ENCODE data around the gene RNF19B. TPM values are rescaled to one million over a fixed set of nuclear protein-coding genes. Genes with fewer than 3 reads are reported as not detected.
"Not testable (repeated sequence)": the region's sequence is repeated elsewhere in the genome, so short reads cannot be mapped to it uniquely, and the experiment has no call there.

The RNF19B gene
- total RNA-seq, 1 donor from 2014 or later, result 20.1 TPM

DNA sequence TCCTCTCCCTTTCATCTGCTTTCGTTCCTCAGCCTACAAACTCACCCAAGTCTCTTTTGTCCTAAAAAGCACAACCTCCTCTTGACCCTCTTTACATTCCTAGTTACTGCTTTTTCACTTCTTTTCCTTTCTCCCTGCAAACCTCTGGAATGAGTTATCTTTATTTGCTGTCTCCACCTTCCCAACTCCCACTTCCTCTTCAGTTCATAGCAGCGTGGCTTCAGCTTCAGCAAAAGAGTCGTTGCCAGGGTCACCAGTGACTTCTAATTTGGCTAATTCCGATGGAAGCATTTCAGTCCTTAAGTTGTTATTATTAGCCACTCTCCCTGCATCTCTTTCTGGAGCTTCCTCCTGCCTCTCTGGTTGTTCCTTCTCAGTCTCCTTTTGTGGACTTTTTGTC lies 57.2 kb downstream of the RNF19B start:
- no peak for DNase-seq (ENCODE audit: extremely low spot score, unreplicated experiment)
- no peak overlapping the region for H3K27ac Mint-ChIP-seq
- H3K36me3 Mint-ChIP-seq, result no peaks in the 10 kb centered on the region
- no peak overlapping the region for H3K4me3 Mint-ChIP-seq
- H3K27me3 Mint-ChIP-seq, result peaks cover 15% of the 10 kb centered on the region
- TF ChIP-seq, protein P1, sequence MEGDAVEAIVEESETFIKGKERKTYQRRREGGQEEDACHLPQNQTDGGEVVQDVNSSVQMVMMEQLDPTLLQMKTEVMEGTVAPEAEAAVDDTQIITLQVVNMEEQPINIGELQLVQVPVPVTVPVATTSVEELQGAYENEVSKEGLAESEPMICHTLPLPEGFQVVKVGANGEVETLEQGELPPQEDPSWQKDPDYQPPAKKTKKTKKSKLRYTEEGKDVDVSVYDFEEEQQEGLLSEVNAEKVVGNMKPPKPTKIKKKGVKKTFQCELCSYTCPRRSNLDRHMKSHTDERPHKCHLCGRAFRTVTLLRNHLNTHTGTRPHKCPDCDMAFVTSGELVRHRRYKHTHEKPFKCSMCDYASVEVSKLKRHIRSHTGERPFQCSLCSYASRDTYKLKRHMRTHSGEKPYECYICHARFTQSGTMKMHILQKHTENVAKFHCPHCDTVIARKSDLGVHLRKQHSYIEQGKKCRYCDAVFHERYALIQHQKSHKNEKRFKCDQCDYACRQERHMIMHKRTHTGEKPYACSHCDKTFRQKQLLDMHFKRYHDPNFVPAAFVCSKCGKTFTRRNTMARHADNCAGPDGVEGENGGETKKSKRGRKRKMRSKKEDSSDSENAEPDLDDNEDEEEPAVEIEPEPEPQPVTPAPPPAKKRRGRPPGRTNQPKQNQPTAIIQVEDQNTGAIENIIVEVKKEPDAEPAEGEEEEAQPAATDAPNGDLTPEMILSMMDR (conservative IDR thresholded peaks at IDR 0.05), result no peak
- no peaks in the 10 kb centered on the region for H3K4me1 Mint-ChIP-seq (ENCODE audit: unreplicated experiment)
- H3K9me3 Mint-ChIP-seq, result no peaks in the 10 kb centered on the region

DNA sequence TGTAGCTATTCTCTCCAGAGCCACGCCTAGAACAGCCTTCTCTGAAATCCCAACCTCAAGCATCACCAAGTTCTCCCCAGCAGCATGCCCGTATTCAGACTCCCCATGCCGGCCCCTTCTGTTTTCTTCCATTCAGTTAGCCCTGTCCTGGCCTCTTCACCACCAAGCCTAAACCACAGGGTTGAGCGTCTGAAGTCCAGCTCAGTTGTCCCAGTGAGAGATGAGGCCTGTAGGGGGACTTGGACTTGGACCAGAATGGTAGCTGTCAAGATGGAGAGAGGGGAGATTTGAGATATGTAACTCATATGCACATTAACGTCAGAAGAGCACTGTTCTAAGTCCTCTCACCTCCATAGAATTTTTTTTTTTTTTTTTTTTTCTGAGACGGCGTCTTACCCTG lies 58.0 kb downstream of the RNF19B start:
- H3K9me3 Mint-ChIP-seq, result no peaks in the 10 kb centered on the region
- no peak for DNase-seq (ENCODE audit: extremely low spot score, unreplicated experiment)
- no peaks in the 10 kb centered on the region for H3K4me1 Mint-ChIP-seq (ENCODE audit: unreplicated experiment)
- H3K36me3 Mint-ChIP-seq, result no peaks in the 10 kb centered on the region
- no peak overlapping the region for H3K4me3 Mint-ChIP-seq
- TF ChIP-seq, protein P1 (conservative IDR thresholded peaks at IDR 0.05), result no peak
- peaks cover 23% of the 10 kb centered on the region for H3K27me3 Mint-ChIP-seq
- H3K27ac Mint-ChIP-seq, result no peak overlapping the region

DNA sequence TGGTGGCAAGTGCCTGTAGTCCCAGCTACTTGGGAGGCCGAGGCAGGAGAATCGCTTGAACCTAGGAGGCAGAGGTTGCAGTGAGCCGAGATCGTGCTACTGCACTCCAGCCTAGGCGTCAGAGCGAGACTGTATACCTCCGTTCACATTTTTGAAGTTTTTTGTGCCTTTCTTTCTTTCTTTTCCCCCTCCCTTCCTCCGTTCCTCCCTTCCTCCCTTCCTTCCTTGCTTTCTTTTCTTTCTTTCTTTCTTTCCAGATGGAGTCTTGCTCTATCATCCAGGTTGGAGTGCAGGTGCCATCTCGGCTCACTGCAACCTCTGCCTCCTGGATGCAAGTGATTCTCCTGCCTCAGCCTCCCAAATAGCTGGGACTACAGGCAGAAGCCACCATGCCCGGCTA lies 59.0 kb downstream of the RNF19B start:
- H3K27me3 Mint-ChIP-seq, result peaks cover 28% of the 10 kb centered on the region
- H3K36me3 Mint-ChIP-seq; H3K4me1 Mint-ChIP-seq (ENCODE audit: unreplicated experiment); H3K27ac Mint-ChIP-seq; H3K9me3 Mint-ChIP-seq; DNase-seq (ENCODE audit: extremely low spot score, unreplicated experiment); H3K4me3 Mint-ChIP-seq: not testable (repeated sequence)

DNA sequence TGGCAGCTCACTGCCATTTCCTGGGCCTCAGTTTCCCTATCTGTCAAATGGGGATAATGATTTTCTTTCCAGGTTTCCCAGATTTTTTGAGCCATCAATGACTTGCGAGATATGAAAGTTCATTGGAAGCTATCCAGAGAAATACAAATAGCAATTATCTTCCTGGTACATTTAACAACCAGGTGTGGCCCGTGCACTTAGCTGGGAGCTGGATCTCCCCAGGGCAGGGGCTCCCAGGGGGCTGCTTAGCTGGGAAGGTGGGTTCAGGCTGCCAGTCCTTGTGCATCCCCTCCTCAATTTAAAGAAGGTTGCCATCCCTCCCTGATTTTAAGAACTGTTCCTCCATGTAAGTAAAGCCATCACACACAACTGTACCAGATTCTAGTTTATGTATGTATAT lies 59.8 kb downstream of the RNF19B start:
- DNase-seq (ENCODE audit: extremely low spot score, unreplicated experiment), result no peak
- no peaks in the 10 kb centered on the region for H3K9me3 Mint-ChIP-seq
- TF ChIP-seq, protein P1 (conservative IDR thresholded peaks at IDR 0.05), result no peak
- peaks cover 36% of the 10 kb centered on the region for H3K27me3 Mint-ChIP-seq
- H3K36me3 Mint-ChIP-seq, result no peaks in the 10 kb centered on the region
- H3K27ac Mint-ChIP-seq, result no peak overlapping the region
- H3K4me1 Mint-ChIP-seq (ENCODE audit: unreplicated experiment), result no peaks in the 10 kb centered on the region
- H3K4me3 Mint-ChIP-seq, result no peak overlapping the region

DNA sequence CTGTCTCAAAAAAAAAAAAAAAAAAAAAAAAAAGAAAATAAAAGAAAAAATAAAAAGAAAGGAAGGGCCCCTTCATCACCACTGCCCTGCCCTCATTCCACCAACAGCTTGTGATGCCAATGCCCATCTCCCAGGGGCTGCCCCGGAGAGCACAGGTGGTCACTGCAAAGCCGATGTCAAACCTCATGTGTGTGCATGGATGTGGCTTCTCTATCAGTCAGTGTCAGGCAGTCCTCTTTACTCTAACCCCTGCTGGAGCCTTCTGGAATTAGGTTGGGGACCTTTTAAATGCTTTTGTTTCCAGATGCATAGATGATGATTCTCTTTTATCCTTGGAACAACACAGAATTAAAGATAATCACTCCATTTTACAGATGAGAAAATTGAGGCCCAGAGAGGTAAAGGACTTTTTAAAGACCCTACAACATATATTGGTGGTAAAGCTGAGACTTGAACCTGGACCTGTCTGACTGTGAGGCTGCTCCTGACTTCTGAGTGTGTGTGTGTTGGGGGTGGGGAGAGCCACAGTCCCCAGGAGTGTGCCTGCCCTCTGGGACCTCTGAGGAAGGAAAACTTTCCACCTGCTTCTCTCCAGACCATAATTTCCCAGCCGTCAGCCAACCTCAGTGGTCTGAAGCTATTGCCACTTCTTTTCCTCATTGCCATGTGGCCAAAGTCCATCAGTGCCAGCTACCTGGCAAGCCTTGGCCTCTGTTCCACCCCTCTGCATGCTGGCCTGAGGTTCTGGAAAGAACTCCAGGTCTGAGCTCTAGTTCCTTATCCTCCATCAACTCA lies 60.4 kb downstream of the RNF19B start:
- no peaks in the 10 kb centered on the region for H3K36me3 Mint-ChIP-seq
- H3K27me3 Mint-ChIP-seq, result peaks cover 41% of the 10 kb centered on the region
- DNase-seq (ENCODE audit: extremely low spot score, unreplicated experiment), result no peak
- no peaks in the 10 kb centered on the region for H3K4me1 Mint-ChIP-seq (ENCODE audit: unreplicated experiment)
- H3K9me3 Mint-ChIP-seq, result no peaks in the 10 kb centered on the region
- TF ChIP-seq, protein P1 (conservative IDR thresholded peaks at IDR 0.05), result no peak
- no peak overlapping the region for H3K4me3 Mint-ChIP-seq
- H3K27ac Mint-ChIP-seq, result no peak overlapping the region

DNA sequence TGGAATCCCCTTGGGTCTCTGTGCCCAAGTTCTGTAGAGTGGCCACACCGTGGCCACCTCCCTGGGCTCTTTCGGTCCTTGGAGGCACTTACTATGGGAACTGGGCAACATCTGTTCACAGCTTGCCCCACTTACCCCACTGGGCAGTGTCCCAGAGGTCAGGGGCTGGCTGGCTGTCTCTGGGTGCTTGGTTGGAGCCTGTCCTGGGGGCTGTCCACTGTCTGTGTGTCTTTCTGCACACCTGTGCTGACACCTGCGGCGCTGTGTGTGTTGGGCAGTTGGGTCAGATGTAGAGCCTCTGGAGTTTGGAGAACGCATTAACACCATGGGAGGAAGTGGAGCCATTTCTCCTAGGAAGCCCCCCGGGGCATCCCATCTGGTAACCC lies 62.1 kb downstream of the RNF19B start:
- DNase-seq (ENCODE audit: extremely low spot score, unreplicated experiment), result no peak
- Mint-ChIP-seq H3K4me3 (peak overlapping the region; percentile 81), H3K27me3 (peaks cover 51% of the 10 kb centered on the region), H3K36me3 (no peaks in the 10 kb centered on the region), H3K9me3 (no peaks in the 10 kb centered on the region), H3K27ac (peak overlapping the region; percentile 70), H3K4me1 (ENCODE audit: unreplicated experiment) (peaks cover under 1% of the 10 kb centered on the region)
- TF ChIP-seq, protein P1 (conservative IDR thresholded peaks at IDR 0.05), result no peak
